GM12878 (cell line): ENCODE data around the gene HIVEP3. TPM values are rescaled to one million over a fixed set of nuclear protein-coding genes. Genes with fewer than 3 reads are reported as not detected.

ENCODE experiments used
- ATAC-seq: fragments of 200-7000 bp; cut with Tn5 transposase; 3 replicates; pipeline ENCODE4 v1.9.1; 2020; ENCODE audit warnings: mild to moderate bottlenecking, moderate library complexity
- BruUV-seq: library from RNA; stranded (reverse); fragments of 400-500 nt; replicated peaks from 2 replicates; lab custom pipeline; 2021; lab: Mats Ljungman, UMichigan
- CTCF ChIA-PET: fragments of 300-600 bp; sonication (Branson Sonifier 250); formaldehyde crosslinking; extraction: SDS; loops from one replicate; lab custom pipeline; 2021; ENCODE audit warnings: inconsistent platforms; lab: Yijun Ruan, JAX
- POLR2A ChIA-PET: fragments of 350-600 bp; formaldehyde crosslinking; extraction: SDS; loops from one replicate; lab custom pipeline; 2021; ENCODE audit warnings: inconsistent platforms; lab: Charles Lee
- RAD21 ChIA-PET: fragments of 300-600 bp; sonication (Branson Sonifier 250); formaldehyde crosslinking; loops from one replicate; lab custom pipeline; 2023; ENCODE audit warnings: antibody characterized with exemption; ENCODE audit not compliant: unreplicated experiment; lab: Charles Lee
- SMC1A ChIA-PET: fragments of 300-600 bp; sonication (Branson Sonifier 250); formaldehyde crosslinking; loops from one replicate; lab custom pipeline; 2023; ENCODE audit not compliant: unreplicated experiment, uncharacterized antibody; lab: Charles Lee
- DNase-seq: peaks from one replicate; pipeline ENCODE4 v3.0.0-alpha.2; 2011; ENCODE audit warnings: low read depth, low spot score
- FAIRE-seq: peaks from 3 replicates; lab custom pipeline; 2011; peaks lifted over from hg19 to GRCh38; lab: Jason Lieb, UNC
- H2AFZ ChIP-seq: 2 replicates; pipeline ENCODE4 v1.6.0; 2011; ENCODE audit warnings: low read depth, low read length, control low read depth; ENCODE audit not compliant: control insufficient read depth
- H3K27ac ChIP-seq: 2 replicates; pipeline ENCODE4 v1.5.1; 2011; ENCODE audit warnings: control low read depth; ENCODE audit not compliant: control insufficient read depth, insufficient read depth
- H3K27me3 ChIP-seq, 2 experiments: replicated peaks in 1 of 2; 2 replicates each; pipeline versions ENCODE4 v1.6.0 to v1.6.1; 2011; ENCODE audit warnings: low read length in 1 of 2; ENCODE audit not compliant: control insufficient read depth in 2 of 2, insufficient read depth in 2 of 2
- H3K36me3 ChIP-seq, 2 experiments: 2 replicates each; pipeline ENCODE4 v1.5.1; 2011; ENCODE audit warnings: low read length in 1 of 2; ENCODE audit not compliant: control insufficient read depth in 2 of 2, insufficient read depth in 2 of 2
- H3K4me1 ChIP-seq: 2 replicates; pipeline ENCODE4 v1.6.1; 2011; ENCODE audit warnings: mild to moderate bottlenecking, low read length, moderate library complexity, mixed read lengths; ENCODE audit not compliant: control insufficient read depth, insufficient read depth
- H3K4me2 ChIP-seq: 2 replicates; pipeline ENCODE4 v1.6.0; 2011; ENCODE audit warnings: control low read depth; ENCODE audit not compliant: control insufficient read depth, insufficient read depth
- H3K4me3 ChIP-seq: fragments of 200-600 bp; sonication (generic); 2 replicates; pipeline ENCODE4 v1.5.1; 2016
- H3K79me2 ChIP-seq: 2 replicates; pipeline ENCODE4 v1.6.0; 2011; ENCODE audit warnings: low read length; ENCODE audit not compliant: control insufficient read depth, insufficient read depth
- H3K9ac ChIP-seq: 2 replicates; pipeline ENCODE4 v1.8.0; 2011; ENCODE audit warnings: low read length, control low read depth, mixed read lengths; ENCODE audit not compliant: control insufficient read depth, insufficient read depth
- H3K9me3 ChIP-seq: replicated peaks from 3 replicates; pipeline ENCODE4 v1.5.1; 2011; ENCODE audit warnings: mild to moderate bottlenecking, low read length; ENCODE audit not compliant: control insufficient read depth, insufficient read depth
- H4K20me1 ChIP-seq: 2 replicates; pipeline ENCODE4 v1.6.0; 2011; ENCODE audit not compliant: control insufficient read depth, insufficient read depth
- SKIL ChIP-seq: fragments of 450-650 bp; IDR thresholded peaks from 2 replicates; pipeline ENCODE4 v1.6.1; 2017; ENCODE audit warnings: mild to moderate bottlenecking, low read depth, inconsistent platforms; ENCODE audit not compliant: poor library complexity, severe bottlenecking
- ZNF592 ChIP-seq: fragments of 450-650 bp; IDR thresholded peaks from 2 replicates; pipeline ENCODE4 v1.6.1; 2017; ENCODE audit warnings: mild to moderate bottlenecking, moderate library complexity
- WGBS: methylation state at CpG from one replicate; pipeline ENCODE4 v1.1.6; 2016; ENCODE audit warnings: low lambda C conversion rate; ENCODE audit not compliant: insufficient replicate concordance, insufficient coverage; ENCODE audit errors: missing lambda C conversion rate; 5-methylcytosine and 5-hydroxymethylcytosine counted together
- in situ Hi-C: fragments of 300-500 bp; cut with MboI; formaldehyde crosslinking; loops from 9 replicates; pipeline ENCODE4 v1.14.3; 2018; ENCODE audit warnings: mixed read lengths
- intact Hi-C: fragments of 100-400 bp; cut with micrococcal nuclease; formaldehyde crosslinking; loops from one replicate; pipeline ENCODE4 v1.14.2; 2022; ENCODE audit not compliant: unreplicated experiment
- polyA plus RNA-seq, 11 experiments: library from polyadenylated mRNA; depleted of rRNA in 4 of 11; unstranded in 6 of 11; stranded (reverse) in 5 of 11; fragments of >200 nt; fragmentation: Nextera tagmentation in 4 of 11; fragmentation: Illumina TruSeq in 1 of 11; extraction: Ambion mirVana in 4 of 11; extraction: Trizol in 1 of 11; gene quantifications; 1 replicate in 1 of 11; 2 replicates in 10 of 11; pipeline versions ENCODE4 v1.2.1 to v1.2.3, GENCODE V29; 2011 to 2016; ENCODE audit warnings: inconsistent platforms in 2 of 11, missing spikeins in 2 of 11, low read depth in 1 of 11
- total RNA-seq, 4 experiments: library from RNA; depleted of rRNA in 3 of 4; stranded (reverse); fragments of >200 nt in 3 of 4; fragmentation: Illumina TruSeq in 1 of 4; extraction: Trizol in 1 of 4; gene quantifications; 2 replicates each; pipeline versions ENCODE4 v1.2.1 to v1.2.3, GENCODE V29; 2013 to 2021

The HIVEP3 gene
- total and polyA plus RNA-seq, 10 of the 15 experiments (the other 5 are each of a cell fraction or from before 2014, with no cell fraction given), result 1.8 to 13.6 (median 3.8) TPM

GRCh38 chr1:41533016-41533730 is 385.5 kb downstream of the HIVEP3 start:
- in situ Hi-C loops (no loop called here), intact Hi-C loops (no loop called here)
- no peaks in the 10 kb centered on the region for H4K20me1 ChIP-seq
- H3K27ac ChIP-seq, result no peak overlapping the region
- no peak overlapping the region for H3K4me3 ChIP-seq
- ChIA-PET POLR2A (no interaction called here), SMC1A (no interaction called here), RAD21 (no interaction called here), CTCF (no interaction called here)
- no TSS peak for BruUV-seq
- FAIRE-seq (no peak), ATAC-seq (no peak), DNase-seq (no peak)
- no peaks in the 10 kb centered on the region for H3K4me1 ChIP-seq
- no peak overlapping the region for H3K4me2 ChIP-seq
- no peak overlapping the region for H2AFZ ChIP-seq
- TF ChIP-seq ZNF592 (no peak), SKIL (no peak)
- H3K27me3 ChIP-seq, result no peaks in the 10 kb centered on the region
- no peaks in the 10 kb centered on the region; the same call in 2 of the 3 replicates for H3K9me3 ChIP-seq
- H3K79me2 ChIP-seq, result no peaks in the 10 kb centered on the region
- WGBS, result 46% methylated on average over 10 of the region's 12 CpGs
- no peaks in the 10 kb centered on the region for H3K36me3 ChIP-seq
- H3K9ac ChIP-seq, result no peak overlapping the region
